Astrocyte of the cerebellum (primary cell): ENCODE results near the gene DCTN5.

Source experiments
- DNase-seq: peaks from one replicate; pipeline ENCODE4 v3.0.0-alpha.2; 2011; ENCODE audit warnings: low read depth
- H3K4me3 ChIP-seq: 2 replicates; pipeline ENCODE4 v1.5.1; 2011; ENCODE audit warnings: mild to moderate bottlenecking, low read depth, low read length, moderate library complexity
- in situ Hi-C: cut with HindIII; loops from 2 replicates; pipeline ENCODE4 v1.10.0; 2017; ENCODE audit warnings: low sequenced_read_pairs
- TF ChIP-seq, protein P1 (sequence below): IDR thresholded peaks from 2 replicates; pipeline ENCODE4 v1.5.1; 2012; ENCODE audit warnings: low read length, low read depth, moderate library complexity, mild to moderate bottlenecking; ENCODE audit errors: missing control alignments

The DCTN5 gene

DNA sequence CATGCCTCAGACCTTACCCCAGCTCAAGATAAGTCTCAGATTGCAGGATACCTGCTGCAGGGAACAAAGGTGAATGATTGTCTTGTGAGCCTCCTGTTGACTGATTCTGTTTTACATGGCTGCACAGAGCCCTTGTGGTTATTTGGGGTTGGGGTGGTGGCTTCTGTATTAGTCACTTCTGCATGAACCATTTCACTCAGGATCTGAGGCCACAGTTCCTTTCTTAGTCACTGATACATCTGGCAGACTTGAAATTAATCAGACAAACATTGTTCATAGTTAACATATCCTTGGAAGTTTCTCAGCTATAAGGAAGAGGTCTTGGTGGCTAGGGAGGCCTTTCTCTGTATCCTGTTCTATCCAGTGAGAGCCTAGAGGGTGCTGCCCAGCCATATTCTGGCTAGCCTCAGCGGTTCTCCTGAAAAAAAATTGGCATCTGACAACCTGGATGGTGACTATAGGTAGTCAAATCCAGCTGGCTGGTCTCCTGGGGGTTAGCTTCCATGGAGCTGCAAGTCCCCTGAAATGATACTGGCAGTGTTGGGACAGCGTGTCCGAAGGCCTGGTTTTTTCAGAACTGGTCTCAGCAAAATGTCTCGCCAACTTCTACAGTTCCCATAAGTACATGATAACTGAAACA, 29.0 kb downstream of the DCTN5 start:
- in situ Hi-C loops, result no loop called here
- TF ChIP-seq, protein P1, sequence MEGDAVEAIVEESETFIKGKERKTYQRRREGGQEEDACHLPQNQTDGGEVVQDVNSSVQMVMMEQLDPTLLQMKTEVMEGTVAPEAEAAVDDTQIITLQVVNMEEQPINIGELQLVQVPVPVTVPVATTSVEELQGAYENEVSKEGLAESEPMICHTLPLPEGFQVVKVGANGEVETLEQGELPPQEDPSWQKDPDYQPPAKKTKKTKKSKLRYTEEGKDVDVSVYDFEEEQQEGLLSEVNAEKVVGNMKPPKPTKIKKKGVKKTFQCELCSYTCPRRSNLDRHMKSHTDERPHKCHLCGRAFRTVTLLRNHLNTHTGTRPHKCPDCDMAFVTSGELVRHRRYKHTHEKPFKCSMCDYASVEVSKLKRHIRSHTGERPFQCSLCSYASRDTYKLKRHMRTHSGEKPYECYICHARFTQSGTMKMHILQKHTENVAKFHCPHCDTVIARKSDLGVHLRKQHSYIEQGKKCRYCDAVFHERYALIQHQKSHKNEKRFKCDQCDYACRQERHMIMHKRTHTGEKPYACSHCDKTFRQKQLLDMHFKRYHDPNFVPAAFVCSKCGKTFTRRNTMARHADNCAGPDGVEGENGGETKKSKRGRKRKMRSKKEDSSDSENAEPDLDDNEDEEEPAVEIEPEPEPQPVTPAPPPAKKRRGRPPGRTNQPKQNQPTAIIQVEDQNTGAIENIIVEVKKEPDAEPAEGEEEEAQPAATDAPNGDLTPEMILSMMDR, result no peak
- DNase-seq, result peak; percentile 62
- H3K4me3 ChIP-seq, result no peak overlapping the region

DNA sequence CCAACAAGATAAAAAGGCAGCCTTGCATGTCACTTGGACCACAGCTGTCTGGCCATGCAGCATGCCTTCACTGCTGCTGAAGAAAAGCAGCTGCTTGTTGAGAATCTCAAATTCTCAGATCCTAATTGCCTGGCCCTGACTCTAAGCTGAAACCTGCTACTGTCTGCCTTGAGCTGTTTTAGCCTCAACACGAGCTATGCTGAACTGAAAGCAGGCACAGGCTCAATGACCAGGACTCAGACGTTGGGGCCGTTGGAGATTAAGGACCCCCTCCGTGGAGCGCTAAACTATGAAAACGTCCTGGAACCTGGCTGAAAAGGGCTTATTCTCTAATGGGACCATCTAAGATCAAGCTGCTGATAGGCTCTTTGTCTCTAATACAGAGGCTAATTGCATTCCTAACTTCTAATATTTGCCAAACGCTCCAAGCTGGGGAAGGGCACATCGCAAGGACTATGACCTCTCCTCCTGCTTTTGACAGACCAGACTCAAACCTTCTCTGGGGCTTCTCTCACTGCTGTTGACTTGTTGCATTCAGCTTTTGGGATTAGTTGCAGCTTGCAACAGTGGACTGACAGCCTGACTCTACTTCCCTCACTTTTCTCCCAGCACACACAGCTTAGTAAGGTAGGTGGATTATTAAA, 32.8 kb downstream of the DCTN5 start:
- in situ Hi-C loops, result no loop called here
- H3K4me3 ChIP-seq, result no peak overlapping the region
- no peak for DNase-seq
- TF ChIP-seq, protein P1, result no peak

DNA sequence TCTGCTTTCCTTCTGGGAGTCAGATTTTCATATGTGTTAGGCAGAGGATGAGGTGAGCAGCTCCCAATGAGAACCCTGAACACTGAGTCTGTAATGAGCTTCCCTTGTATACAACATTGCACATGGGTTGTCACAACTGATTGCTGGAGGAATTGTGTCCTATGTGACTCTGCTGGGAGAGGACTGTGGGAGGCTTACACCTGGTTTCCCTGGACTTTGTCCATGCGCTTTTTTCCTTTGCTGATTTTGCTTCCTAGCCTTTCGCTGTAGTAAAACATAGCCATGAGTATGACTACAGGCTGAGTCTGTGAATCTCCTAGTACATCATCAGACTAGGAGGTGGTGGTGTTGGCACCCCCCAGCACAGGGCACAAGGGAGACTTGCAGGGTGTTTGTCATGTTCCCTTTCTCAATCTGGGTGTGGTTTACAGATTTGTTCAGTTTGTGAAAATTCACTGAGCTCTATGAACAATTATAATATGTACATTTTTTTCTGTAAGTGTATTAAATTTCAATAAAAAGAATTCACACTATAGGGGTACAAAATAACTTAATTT, 35.7 kb downstream of the DCTN5 start:
- TF ChIP-seq, protein P1, result no peak
- no peak for DNase-seq
- in situ Hi-C loops, result no loop called here
- H3K4me3 ChIP-seq, result no peak overlapping the region

DNA sequence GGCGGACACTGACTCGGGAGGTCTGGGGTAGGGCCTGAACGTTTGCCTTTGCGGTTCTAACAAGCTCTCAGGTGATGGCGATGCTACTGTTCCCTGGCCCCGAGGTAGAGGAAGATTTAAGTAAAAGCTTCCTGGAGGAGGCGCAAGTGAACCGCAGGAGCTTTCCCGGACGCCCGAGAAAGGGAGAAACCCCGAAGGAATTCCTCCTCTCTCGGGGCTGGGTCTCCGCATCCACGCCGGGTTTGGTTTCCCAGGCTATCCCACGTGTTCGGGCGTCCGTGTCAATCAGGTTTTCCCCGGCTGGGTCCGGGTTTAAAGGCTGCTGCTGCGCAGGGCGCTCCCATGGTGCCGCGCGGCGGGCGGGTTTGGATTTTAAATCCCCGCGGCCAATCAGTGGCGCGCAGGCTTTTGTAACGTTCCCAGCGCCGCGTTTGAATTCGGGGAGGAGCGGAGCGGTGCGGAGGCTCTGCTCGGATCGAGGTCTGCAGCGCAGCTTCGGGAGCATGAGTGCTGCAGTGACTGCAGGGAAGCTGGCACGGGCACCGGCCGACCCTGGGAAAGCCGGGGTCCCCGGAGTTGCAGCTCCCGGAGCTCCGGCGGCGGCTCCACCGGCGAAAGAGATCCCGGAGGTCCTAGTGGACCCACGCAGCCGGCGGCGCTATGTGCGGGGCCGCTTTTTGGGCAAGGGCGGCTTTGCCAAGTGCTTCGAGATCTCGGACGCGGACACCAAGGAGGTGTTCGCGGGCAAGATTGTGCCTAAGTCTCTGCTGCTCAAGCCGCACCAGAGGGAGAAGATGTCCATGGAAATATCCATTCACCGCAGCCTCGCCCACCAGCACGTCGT, 37.4 kb downstream of the DCTN5 start, which contains the start of gene PLK1:
TSS of gene PLK1 (plus strand) at position 460 of the 844 bp plus-strand sequence. CDS start at position 504, 44 bp downstream.
- peak; percentile 40 for DNase-seq
- peak within 1 kb of the TSS; percentile 63 for H3K4me3 ChIP-seq
- in situ Hi-C loops, result no loop called here
- TF ChIP-seq, protein P1, result peak; percentile 55

DNA sequence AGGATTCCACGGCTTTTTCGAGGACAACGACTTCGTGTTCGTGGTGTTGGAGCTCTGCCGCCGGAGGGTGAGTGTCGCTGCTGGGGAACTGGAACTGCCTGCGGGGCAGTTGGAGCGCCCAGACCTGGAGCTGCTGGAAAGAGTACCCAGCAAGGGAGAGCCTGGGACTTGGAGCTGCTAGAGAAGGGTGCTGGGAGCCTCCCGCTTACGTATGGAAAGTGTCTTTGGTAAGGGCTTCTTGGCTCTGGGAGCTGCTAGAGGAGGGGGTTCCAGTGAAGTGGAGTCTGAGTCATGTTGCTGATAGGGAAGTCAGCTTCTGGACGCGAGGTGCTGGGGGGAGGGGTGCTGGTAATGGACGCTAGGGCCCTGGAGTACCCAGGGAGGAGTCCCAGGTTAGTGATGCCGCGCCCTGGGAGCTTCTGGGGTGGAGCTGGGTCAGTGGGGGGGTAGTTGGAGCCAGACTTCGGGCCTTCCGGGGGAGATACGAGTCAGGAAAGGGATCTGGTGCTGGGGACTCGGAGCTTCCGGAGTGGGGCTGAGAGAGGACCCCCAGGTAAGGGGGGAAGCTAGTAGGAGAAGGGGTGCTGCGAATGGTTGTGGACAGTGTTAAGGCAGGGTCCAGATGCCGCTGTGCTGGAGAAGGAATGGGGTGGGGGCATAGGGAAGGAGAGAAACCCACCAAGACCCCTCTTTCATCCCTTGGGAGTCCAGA, 38.2 kb downstream of the DCTN5 start:
- no peak for DNase-seq
- TF ChIP-seq, protein P1, result no peak
- peak overlapping the region; percentile 63 for H3K4me3 ChIP-seq
- in situ Hi-C loops, result no loop called here

DNA sequence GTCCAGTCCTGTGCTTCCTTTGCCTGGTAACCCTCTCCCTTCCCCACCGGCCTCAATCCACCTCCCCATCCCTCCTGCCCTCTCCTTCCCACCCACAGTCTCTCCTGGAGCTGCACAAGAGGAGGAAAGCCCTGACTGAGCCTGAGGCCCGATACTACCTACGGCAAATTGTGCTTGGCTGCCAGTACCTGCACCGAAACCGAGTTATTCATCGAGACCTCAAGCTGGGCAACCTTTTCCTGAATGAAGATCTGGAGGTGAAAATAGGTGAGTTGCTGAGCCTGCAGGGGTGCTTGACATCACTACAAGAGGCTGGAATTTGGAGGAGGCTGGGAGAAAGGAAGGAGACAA, 38.7 kb downstream of the DCTN5 start:
- no peak for DNase-seq

More for the DNA sequence above, 38.7 kb downstream of the DCTN5 start:
- in situ Hi-C loops, result no loop called here
- TF ChIP-seq, protein P1, result no peak
- peak overlapping the region; percentile 63 for H3K4me3 ChIP-seq
